T-cell (primary cell): ENCODE measurements around the gene DRD5. TPM values are rescaled to one million over a fixed set of nuclear protein-coding genes. Genes with fewer than 3 reads are reported as not detected.

ENCODE experiments used
- ATAC-seq, 4 experiments: fragments of 200-7000 bp in 3 of 4; fragments of 150-1000 bp in 1 of 4; cut with Tn5 transposase; replicated peaks in 1 of 4; 1 replicate in 3 of 4; 2 replicates in 1 of 4; pipeline ENCODE4 v1.10.0; 2021; ENCODE audit warnings: moderate library complexity in 3 of 4, mild to moderate bottlenecking in 2 of 4, moderate number of reproducible peaks in 1 of 4
- CTCF ChIA-PET, 2 donors: fragments of 300-600 bp; sonication (Branson Sonifier 250); formaldehyde crosslinking; loops; one replicate each; lab custom pipeline; 2022; ENCODE audit warnings: antibody characterized with exemption in 2 of 2; lab: Charles Lee
- POLR2A ChIA-PET, 2 donors: fragments of 300-600 bp; sonication (Branson Sonifier 250); formaldehyde crosslinking; loops; one replicate each; lab custom pipeline; 2022; ENCODE audit warnings: antibody characterized with exemption in 2 of 2; lab: Charles Lee
- DNase-seq, 35 experiments: peaks; one replicate each; pipeline versions ENCODE4 v3.0.0 to v3.0.0-alpha.2; 2013 to 2023
- H3K27ac ChIP-seq: one replicate; pipeline ENCODE4 v1.5.1; 2013; ENCODE audit warnings: low read length
- H3K27me3 ChIP-seq, 2 experiments: replicated peaks in 1 of 2; 1 replicate in 1 of 2; 2 replicates in 1 of 2; pipeline versions ENCODE4 v1.6.1 to v1.7.0; 2013; ENCODE audit warnings: low read length in 1 of 2, mixed read lengths in 1 of 2; ENCODE audit not compliant: control insufficient read depth in 2 of 2, insufficient read depth in 2 of 2; ENCODE audit errors: extremely low read depth in 1 of 2
- H3K36me3 ChIP-seq, 2 donors: 1 replicate in 1 of 2; 2 replicates in 1 of 2; pipeline versions ENCODE4 v1.6.1 to v1.7.0; 2013; ENCODE audit warnings: low read length in 1 of 2; ENCODE audit not compliant: control insufficient read depth in 2 of 2, insufficient read depth in 1 of 2; ENCODE audit errors: extremely low read depth in 1 of 2
- H3K4me1 ChIP-seq, 2 experiments: 1 replicate in 1 of 2; 2 replicates in 1 of 2; pipeline versions ENCODE4 v1.6.1 to v1.7.0; 2013; ENCODE audit warnings: low read length in 2 of 2, mixed read lengths in 1 of 2; ENCODE audit not compliant: insufficient read depth in 2 of 2, control insufficient read depth in 1 of 2; ENCODE audit errors: extremely low read depth in 1 of 2
- H3K4me3 ChIP-seq, 2 donors: 1 replicate in 1 of 2; 2 replicates in 1 of 2; pipeline versions ENCODE4 v1.5.1 to v1.7.0; 2013; ENCODE audit warnings: mild to moderate bottlenecking in 2 of 2, low read length in 1 of 2, moderate library complexity in 1 of 2; ENCODE audit not compliant: control insufficient read depth in 1 of 2; ENCODE audit errors: extremely low read depth in 1 of 2
- H3K9me3 ChIP-seq: 2 replicates; pipeline ENCODE4 v1.7.0; 2013
- H3K27ac Mint-ChIP-seq, 2 donors: one replicate each; pipeline ENCODE4 v1.8.0; 2020 to 2021; ENCODE audit warnings: mild to moderate bottlenecking in 2 of 2, mixed read lengths in 2 of 2
- H3K27me3 Mint-ChIP-seq, 2 donors: one replicate each; pipeline ENCODE4 v1.8.0; 2021 to 2022; ENCODE audit warnings: mixed read lengths in 2 of 2
- H3K36me3 Mint-ChIP-seq: one replicate; pipeline ENCODE4 v1.8.0; 2021; ENCODE audit warnings: mixed read lengths
- H3K4me1 Mint-ChIP-seq, 3 donors: one replicate each; pipeline ENCODE4 v1.8.0; 2020 to 2022; ENCODE audit warnings: mixed read lengths in 3 of 3, mild to moderate bottlenecking in 1 of 3
- H3K4me3 Mint-ChIP-seq, 3 donors: one replicate each; pipeline ENCODE4 v1.8.0; 2020 to 2022; ENCODE audit warnings: mild to moderate bottlenecking in 3 of 3, mixed read lengths in 3 of 3, moderate library complexity in 3 of 3
- H3K9me3 Mint-ChIP-seq, 3 donors: one replicate each; pipeline ENCODE4 v1.8.0; 2020 to 2022; ENCODE audit warnings: mixed read lengths in 3 of 3
- WGBS: methylation state at CpG from one replicate; pipeline ENCODE4 v1.1.5; 2013; ENCODE audit warnings: missing lambda C conversion rate; ENCODE audit not compliant: insufficient coverage; 5-methylcytosine and 5-hydroxymethylcytosine counted together
- total RNA-seq, 35 experiments: library from RNA in 6 of 35; stranded (reverse) in 6 of 35; fragments of 120-200 nt in 1 of 35; gene quantifications; one replicate each; pipeline versions ENCODE4 v1.2.1 to v1.2.4 and lab custom pipeline; 2013 to 2026

Gene DRD5
- total RNA-seq, 5 donors from 2014 or later (not counting 1 experiment from before 2014, with no cell fraction given): not detected

DNA sequence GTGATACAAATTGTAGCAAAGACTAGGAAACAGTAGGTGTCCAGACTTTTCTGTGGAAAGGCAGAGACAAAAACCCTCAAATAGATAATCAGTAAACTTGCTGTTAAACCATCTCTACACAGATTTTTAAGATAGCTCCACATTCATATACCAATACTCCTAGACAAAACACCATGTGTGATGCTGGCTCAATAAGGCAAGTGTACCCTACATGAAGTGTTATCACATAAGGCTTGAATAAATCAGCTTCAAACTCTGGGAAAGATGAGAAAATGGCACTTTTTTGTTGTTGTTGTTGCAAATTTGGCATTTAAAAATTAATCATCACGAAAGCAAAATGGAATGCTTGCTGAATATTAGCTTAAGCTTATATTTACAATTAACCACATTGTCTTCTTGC, 45.1 kb downstream of the DRD5 start:
- Histone ChIP-seq H3K36me3 (no peaks in the 10 kb centered on the region), H3K4me3 (no peak overlapping the region), H3K27ac (no peak overlapping the region), H3K4me1 (no peaks in the 10 kb centered on the region), H3K9me3 (no peaks in the 10 kb centered on the region), H3K27me3 (peaks cover 0 to 2% of the 10 kb centered on the region in 2 experiments)
- ATAC-seq (no peak), DNase-seq (no peak)
- Mint-ChIP-seq H3K27ac (no peak overlapping the region), H3K9me3 (no peaks in the 10 kb centered on the region), H3K36me3 (no peaks in the 10 kb centered on the region), H3K4me3 (no peak overlapping the region), H3K27me3 (peaks cover 2 to 5% of the 10 kb centered on the region in 2 donors), H3K4me1 (peaks cover 5 to 10% (median 7%) of the 10 kb centered on the region in 3 donors)
- WGBS: no CpG with 5 or more reads among the region's 1 CpG
- ChIA-PET POLR2A (no interaction called here), CTCF (no interaction called here)

DNA sequence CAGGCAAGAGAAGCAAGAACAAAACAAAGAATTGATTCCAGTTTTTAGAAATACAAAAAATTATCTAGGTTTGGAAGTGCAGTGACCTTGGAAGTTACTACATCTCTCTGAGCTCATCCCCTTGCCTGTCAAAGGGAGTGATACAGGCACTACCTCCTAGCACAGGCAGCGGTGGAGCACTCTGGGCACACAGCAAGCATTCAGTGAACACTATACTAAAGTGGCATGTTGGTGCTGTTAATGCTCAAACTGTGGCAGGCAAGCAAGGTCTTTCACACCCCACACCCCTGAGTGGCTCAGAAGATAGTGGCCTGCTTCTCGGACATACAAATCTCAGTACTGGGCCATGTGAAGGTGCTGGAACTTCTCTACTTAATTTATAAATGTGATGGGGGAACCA, 51.2 kb downstream of the DRD5 start:
- ATAC-seq (no peak), DNase-seq (no peak)
- POLR2A ChIA-PET: no interaction called here
- H3K36me3 Mint-ChIP-seq: no peaks in the 10 kb centered on the region
- no CpG with 5 or more reads among the region's 2 CpGs for WGBS
- no peak overlapping the region for H3K4me3 ChIP-seq
- H3K9me3 ChIP-seq: no peaks in the 10 kb centered on the region
- H3K4me3 Mint-ChIP-seq: no peak overlapping the region
- peaks cover 0 to 2% of the 10 kb centered on the region in 2 experiments for H3K27me3 ChIP-seq
- no peak overlapping the region for H3K27ac ChIP-seq
- H3K27me3 Mint-ChIP-seq: peaks cover 0 to 5% of the 10 kb centered on the region in 2 donors
- H3K36me3 ChIP-seq: no peaks in the 10 kb centered on the region
- no peaks in the 10 kb centered on the region for H3K4me1 Mint-ChIP-seq
- no peak overlapping the region for H3K27ac Mint-ChIP-seq
- H3K4me1 ChIP-seq: no peaks in the 10 kb centered on the region
- no peaks in the 10 kb centered on the region for H3K9me3 Mint-ChIP-seq
- CTCF ChIA-PET: no interaction called here

DNA sequence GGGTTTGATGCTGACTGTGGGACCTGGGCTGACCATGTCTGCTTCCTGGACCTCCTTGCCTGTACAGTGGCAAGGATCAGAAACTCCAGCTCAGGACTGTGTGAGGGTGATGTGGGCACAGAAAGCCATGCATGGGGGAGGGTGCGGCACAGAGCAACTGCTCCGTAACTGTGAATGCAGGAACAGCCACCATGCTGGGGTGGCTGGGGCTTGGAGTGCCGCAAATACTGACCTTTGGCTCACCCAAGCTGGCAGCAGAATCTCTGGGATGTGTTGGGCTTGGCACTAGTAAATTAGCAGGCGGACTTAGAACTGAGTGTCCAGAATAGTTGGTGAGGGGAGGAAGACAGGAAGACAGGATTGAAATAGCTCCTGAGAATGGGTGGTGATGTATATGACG, 52.0 kb downstream of the DRD5 start:
- H3K4me1 Mint-ChIP-seq: no peaks in the 10 kb centered on the region
- H3K36me3 ChIP-seq: no peaks in the 10 kb centered on the region
- ChIA-PET CTCF (no interaction called here), POLR2A (no interaction called here)
- H3K4me1 ChIP-seq: no peaks in the 10 kb centered on the region
- 87% methylated on average over 4 of the region's 5 CpGs for WGBS
- H3K27ac ChIP-seq: no peak overlapping the region
- H3K27me3 ChIP-seq: peaks cover 0 to 2% of the 10 kb centered on the region in 2 experiments
- H3K4me3 ChIP-seq: no peak overlapping the region
- no peaks in the 10 kb centered on the region for H3K9me3 ChIP-seq
- H3K4me3 Mint-ChIP-seq: no peak overlapping the region
- no peak for DNase-seq
- H3K36me3 Mint-ChIP-seq: no peaks in the 10 kb centered on the region
- ATAC-seq: no peak
- no peak overlapping the region for H3K27ac Mint-ChIP-seq
- no peaks in the 10 kb centered on the region for H3K9me3 Mint-ChIP-seq
- H3K27me3 Mint-ChIP-seq: peaks cover 0 to 2% of the 10 kb centered on the region in 2 donors

Other genes starting within 250 kb of the DRD5 start
- gene SLC2A9, start 239.9 kb downstream of the DRD5 start, total RNA-seq: 1 to 10 TPM; 3.0 to 5.2 (median 4.4) TPM